Natural killer cell (primary cell): ENCODE results near the gene TADA3. TPM values are rescaled to one million over a fixed set of nuclear protein-coding genes. Genes with fewer than 3 reads are reported as not detected.

Source experiments
- ATAC-seq, 3 donors: fragments of 150-1000 bp in 2 of 3; fragments of 200-7000 bp in 1 of 3; cut with Tn5 transposase; 1 replicate in 1 of 3; 2 replicates in 2 of 3; pipeline ENCODE4 v1.10.0; 2021; ENCODE audit warnings: mild to moderate bottlenecking in 2 of 3, moderate library complexity in 2 of 3
- DNase-seq, 2 donors: peaks; one replicate each; pipeline versions ENCODE4 v3.0.0 to v3.0.0-alpha.2; 2013 to 2021; ENCODE audit warnings: mixed read lengths in 1 of 2
- H3K27ac ChIP-seq: one replicate; pipeline ENCODE4 v1.5.1; 2013; ENCODE audit warnings: mild to moderate bottlenecking, low read length
- H3K27me3 ChIP-seq: one replicate; pipeline ENCODE4 v1.6.1; 2013; ENCODE audit warnings: low read length; ENCODE audit not compliant: control insufficient read depth, insufficient read depth
- H3K36me3 ChIP-seq: one replicate; pipeline ENCODE4 v1.6.1; 2013; ENCODE audit warnings: low read length; ENCODE audit not compliant: control insufficient read depth, insufficient read depth
- H3K4me1 ChIP-seq: one replicate; pipeline ENCODE4 v1.6.1; 2013; ENCODE audit warnings: low read length; ENCODE audit not compliant: control insufficient read depth, insufficient read depth
- H3K4me3 ChIP-seq: one replicate; pipeline ENCODE4 v1.5.1; 2013; ENCODE audit warnings: low read length
- H3K9me3 ChIP-seq: one replicate; pipeline ENCODE4 v1.6.1; 2013; ENCODE audit warnings: low read length; ENCODE audit not compliant: control insufficient read depth, insufficient read depth
- H3K27ac Mint-ChIP-seq, 2 donors: one replicate each; pipeline ENCODE4 v1.8.0; 2022; ENCODE audit warnings: mild to moderate bottlenecking in 2 of 2, mixed read lengths in 2 of 2, moderate library complexity in 1 of 2
- H3K27me3 Mint-ChIP-seq, 2 donors: one replicate each; pipeline ENCODE4 v1.8.0; 2022; ENCODE audit warnings: low read depth in 2 of 2, mixed read lengths in 2 of 2
- H3K36me3 Mint-ChIP-seq: one replicate; pipeline ENCODE4 v1.8.0; 2022; ENCODE audit warnings: mixed read lengths
- H3K4me1 Mint-ChIP-seq, 2 donors: one replicate each; pipeline ENCODE4 v1.8.0; 2022; ENCODE audit warnings: mixed read lengths in 2 of 2
- H3K4me3 Mint-ChIP-seq: one replicate; pipeline ENCODE4 v1.8.0; 2022; ENCODE audit warnings: mild to moderate bottlenecking, moderate library complexity, mixed read lengths
- H3K9me3 Mint-ChIP-seq, 2 donors: one replicate each; pipeline ENCODE4 v1.8.0; 2022; ENCODE audit warnings: mixed read lengths in 2 of 2
- WGBS: methylation state at CpG from one replicate; pipeline ENCODE4 v1.1.7; 2013; ENCODE audit warnings: missing lambda C conversion rate; ENCODE audit not compliant: insufficient coverage; 5-methylcytosine and 5-hydroxymethylcytosine counted together
- intact Hi-C: fragments of 100-400 bp; cut with micrococcal nuclease; formaldehyde crosslinking; loops from one replicate; pipeline ENCODE4 v1.14.2; 2022
- total RNA-seq, 4 donors: library from RNA; stranded (reverse); fragments of 120-200 nt in 1 of 4; gene quantifications; one replicate each; pipeline versions ENCODE4 v1.2.3 to v1.2.4, GENCODE V29; 2013 to 2022
- TF ChIP-seq, protein P1 (sequence below): fragments of 200-600 bp; IDR thresholded peaks from one replicate; pipeline ENCODE4 v1.8.0; 2022; ENCODE audit warnings: antibody characterized with exemption

The TADA3 gene
- total RNA-seq, 3 donors from 2014 or later (not counting 1 experiment from before 2014, with no cell fraction given): 59.2 to 73.7 (median 69.2) TPM

GRCh38 chr3:9731206-9732079 lies 60.8 kb downstream of the TADA3 start, which contains the start of gene BRPF1:
Gene BRPF1, plus strand, starts transcription at chr3:9731735. Its CDS starts 2,406 bp downstream, at chr3:9734141.
- Histone ChIP-seq H3K9me3 (no peaks in the 10 kb centered on the region), H3K27me3 (no peaks in the 10 kb centered on the region), H3K27ac (peak within 1 kb of the TSS; percentile 96), H3K36me3 (peaks cover 13% of the 10 kb centered on the region), H3K4me1 (peaks cover 40% of the 10 kb centered on the region), H3K4me3 (peak within 1 kb of the TSS; percentile 96)
- Mint-ChIP-seq H3K27me3 (no peaks in the 10 kb centered on the region), H3K27ac (peak within 1 kb of the TSS; percentile 93 to 94), H3K4me3 (peak within 1 kb of the TSS; percentile 98), H3K36me3 (no peaks in the 10 kb centered on the region), H3K4me1 (peaks cover 49 to 65% of the 10 kb centered on the region in 2 donors), H3K9me3 (no peaks in the 10 kb centered on the region)
- DNase-seq (peak; percentile 93 to 99), ATAC-seq (peak; percentile 89 to 96 (median 90))
- TF ChIP-seq, protein P1, sequence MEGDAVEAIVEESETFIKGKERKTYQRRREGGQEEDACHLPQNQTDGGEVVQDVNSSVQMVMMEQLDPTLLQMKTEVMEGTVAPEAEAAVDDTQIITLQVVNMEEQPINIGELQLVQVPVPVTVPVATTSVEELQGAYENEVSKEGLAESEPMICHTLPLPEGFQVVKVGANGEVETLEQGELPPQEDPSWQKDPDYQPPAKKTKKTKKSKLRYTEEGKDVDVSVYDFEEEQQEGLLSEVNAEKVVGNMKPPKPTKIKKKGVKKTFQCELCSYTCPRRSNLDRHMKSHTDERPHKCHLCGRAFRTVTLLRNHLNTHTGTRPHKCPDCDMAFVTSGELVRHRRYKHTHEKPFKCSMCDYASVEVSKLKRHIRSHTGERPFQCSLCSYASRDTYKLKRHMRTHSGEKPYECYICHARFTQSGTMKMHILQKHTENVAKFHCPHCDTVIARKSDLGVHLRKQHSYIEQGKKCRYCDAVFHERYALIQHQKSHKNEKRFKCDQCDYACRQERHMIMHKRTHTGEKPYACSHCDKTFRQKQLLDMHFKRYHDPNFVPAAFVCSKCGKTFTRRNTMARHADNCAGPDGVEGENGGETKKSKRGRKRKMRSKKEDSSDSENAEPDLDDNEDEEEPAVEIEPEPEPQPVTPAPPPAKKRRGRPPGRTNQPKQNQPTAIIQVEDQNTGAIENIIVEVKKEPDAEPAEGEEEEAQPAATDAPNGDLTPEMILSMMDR: no peak
- intact Hi-C loops: loop anchor here (1.0 to 5.0 kb wide), 4 partner anchors 18 to 334 kb away; partner anchors contain the start of genes ARPC4, MTMR14, OGG1 and SETD5
- under 1% methylated on average over 88 of the region's 88 CpGs for WGBS

DNA sequence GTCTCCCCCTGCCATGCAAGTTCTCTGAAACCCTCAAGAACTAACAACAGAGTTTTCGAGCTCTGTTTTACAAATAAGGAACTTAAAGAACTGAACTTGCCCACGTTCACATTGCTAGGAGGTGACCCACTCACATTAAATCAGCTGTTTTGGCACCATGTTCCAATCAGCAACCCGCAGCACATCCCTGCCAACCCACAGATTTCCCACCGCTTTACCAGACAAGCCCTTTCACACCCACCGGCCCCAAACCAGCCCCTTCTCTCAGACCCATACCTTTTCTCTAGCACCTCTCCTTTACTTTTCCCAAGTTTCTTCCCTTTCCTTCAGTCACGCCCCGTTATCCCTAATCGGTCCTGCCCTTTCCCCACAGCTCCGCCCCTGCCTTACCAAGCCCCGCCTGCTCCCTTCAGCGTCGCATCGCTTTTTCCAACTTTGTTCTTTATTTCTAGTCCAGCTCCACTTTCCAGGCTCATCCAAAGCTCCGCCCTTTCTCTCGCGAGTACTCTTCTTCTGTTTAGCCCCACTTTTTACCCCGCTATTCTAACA lies 61.5 kb downstream of the TADA3 start:
- H3K4me1 ChIP-seq: peaks cover 38% of the 10 kb centered on the region
- peaks cover 47 to 62% of the 10 kb centered on the region in 2 donors for H3K4me1 Mint-ChIP-seq

More for the DNA sequence above, 61.5 kb downstream of the TADA3 start:
- under 1% methylated on average over 16 of the region's 17 CpGs for WGBS
- peak; percentile 38 to 48 (median 39) for ATAC-seq
- no peak for DNase-seq
- peak overlapping the region; percentile 58 for H3K27ac ChIP-seq
- H3K27ac Mint-ChIP-seq: peak overlapping the region; percentile 93 to 94
- H3K27me3 Mint-ChIP-seq: no peaks in the 10 kb centered on the region
- H3K36me3 ChIP-seq: peaks cover 9% of the 10 kb centered on the region
- H3K4me3 Mint-ChIP-seq: peak overlapping the region; percentile 98
- H3K4me3 ChIP-seq: peak overlapping the region; percentile 96
- H3K36me3 Mint-ChIP-seq: no peaks in the 10 kb centered on the region
- intact Hi-C loops: loop anchor here (1.0 to 5.0 kb wide), 4 partner anchors 19 to 333 kb away; partner anchors contain the start of genes ARPC4, MTMR14, OGG1 and SETD5
- H3K9me3 ChIP-seq: no peaks in the 10 kb centered on the region
- H3K9me3 Mint-ChIP-seq: no peaks in the 10 kb centered on the region
- TF ChIP-seq, protein P1: no peak
- no peaks in the 10 kb centered on the region for H3K27me3 ChIP-seq

Other genes with a start within 250 kb of the TADA3 start
- not detected for gene LHFPL4, start 238.7 kb downstream of the TADA3 start, total RNA-seq
- 100 to 1,000 TPM in 2 of 3 donors, 10 to 100 TPM in 1; 99.4 to 127 (median 100) TPM for gene MTMR14, start 143.0 kb downstream of the TADA3 start, total RNA-seq
- gene CPNE9, start 88.6 kb downstream of the TADA3 start, total RNA-seq: under 1 TPM in 2 of 3 donors, not detected in 1; 0.43 to 0.49 TPM
- gene BRPF1, start 60.7 kb downstream of the TADA3 start, total RNA-seq: 10 to 100 TPM; 45.1 to 72.1 (median 66.5) TPM
- gene OGG1, start 42.5 kb downstream of the TADA3 start, total RNA-seq: 10 to 100 TPM; 33.4 to 52.1 (median 34.7) TPM
- gene CAMK1, start 22.5 kb downstream of the TADA3 start, total RNA-seq: 10 to 100 TPM in 1 of 3 donors, 1 to 10 TPM in 2; 7.4 to 20.4 (median 8.7) TPM
- gene ARPC4, start 609 bp upstream of the TADA3 start, total RNA-seq: 100 to 1,000 TPM; 282 to 288 (median 285) TPM
- 100 to 1,000 TPM; 133 to 137 (median 136) TPM for gene TTLL3, start 17.8 kb upstream of the TADA3 start, total RNA-seq
- gene RPUSD3, start 51.5 kb upstream of the TADA3 start, total RNA-seq: 10 to 100 TPM; 27.5 to 43.9 (median 30.9) TPM
- gene CIDEC, start 87.8 kb upstream of the TADA3 start, total RNA-seq: not detected
- 10 to 100 TPM; 15.4 to 16.6 (median 15.5) TPM for gene JAGN1, start 98.1 kb upstream of the TADA3 start, total RNA-seq
- 1 to 10 TPM in 2 of 3 donors, under 1 TPM in 1; 0.28 to 2.5 (median 1.5) TPM for gene IL17RE, start 110.4 kb upstream of the TADA3 start, total RNA-seq
- 1 to 10 TPM in 2 of 3 donors, under 1 TPM in 1; 0.77 to 1.5 (median 1.2) TPM for gene IL17RC, start 124.6 kb upstream of the TADA3 start, total RNA-seq
- 10 to 100 TPM; 29.1 to 35.6 (median 32.9) TPM for gene CRELD1, start 141.4 kb upstream of the TADA3 start, total RNA-seq
- 1 to 10 TPM; 2.2 to 5.1 (median 4.8) TPM for gene PRRT3, start 159.9 kb upstream of the TADA3 start, total RNA-seq
- 10 to 100 TPM; 48.5 to 50.4 (median 49.2) TPM for gene EMC3, start 194.4 kb upstream of the TADA3 start, total RNA-seq
- gene FANCD2, start 234.0 kb upstream of the TADA3 start, total RNA-seq: 10 to 100 TPM in 2 of 3 donors, 1 to 10 TPM in 1; 9.0 to 15.7 (median 14.6) TPM